Measurements from ENCODE around the gene CYP11A1.

Gene CYP11A1

GRCh38 chr15:74320352-74321247, 46.8 kb downstream of the CYP11A1 start:
- DNase-seq = peak; percentile 61

DNA sequence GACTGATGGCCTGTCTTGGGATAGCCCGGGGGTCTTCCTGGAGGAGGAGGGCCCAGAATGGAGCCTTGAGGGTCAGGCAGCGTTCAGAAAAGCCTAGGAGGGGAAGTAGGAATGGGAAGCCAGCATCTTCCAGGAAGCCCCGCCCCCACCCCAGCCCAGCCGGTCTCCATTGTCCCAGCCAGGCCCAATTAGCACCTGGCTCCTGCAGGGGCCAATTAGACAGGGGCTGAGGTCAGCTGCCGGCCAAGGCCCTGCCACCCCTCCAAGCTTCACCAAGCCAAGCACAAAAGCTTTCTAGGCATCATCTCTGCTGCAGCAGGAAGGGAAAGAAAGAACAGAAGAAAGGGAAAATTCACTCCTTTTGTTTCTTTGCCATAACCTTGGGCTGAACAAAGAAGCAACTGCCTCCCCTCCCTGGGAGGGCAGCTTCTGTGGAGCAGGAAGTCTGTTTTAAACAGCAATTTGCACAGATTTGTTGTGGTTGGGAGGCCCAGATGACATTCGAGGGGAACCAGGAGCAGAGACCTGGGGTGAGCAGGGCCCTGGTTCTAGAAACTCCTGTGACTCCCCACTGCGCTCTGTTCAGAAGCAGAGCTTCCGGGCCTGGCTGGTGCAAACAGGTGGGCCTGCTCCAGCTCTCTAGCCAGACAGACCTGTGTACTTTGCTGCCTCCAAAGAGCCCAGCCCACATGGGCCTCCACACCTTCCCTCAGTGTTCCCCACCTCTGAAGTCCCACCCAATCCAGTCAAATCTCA, 47.7 kb downstream of the CYP11A1 start:
- no peak for DNase-seq

- DNase-seq = no peak
Observed at GRCh38 chr15:74319138-74319460, 48.3 kb downstream of the CYP11A1 start.

- peak; percentile 73 for DNase-seq
Observed at GRCh38 chr15:74318376-74319137, 48.9 kb downstream of the CYP11A1 start.

GRCh38 chr15:74317820-74318375, 49.5 kb downstream of the CYP11A1 start:
- DNase-seq = peak; percentile 99

- no peak for DNase-seq
Observed at GRCh38 chr15:74316141-74316540, 51.3 kb downstream of the CYP11A1 start.

DNA sequence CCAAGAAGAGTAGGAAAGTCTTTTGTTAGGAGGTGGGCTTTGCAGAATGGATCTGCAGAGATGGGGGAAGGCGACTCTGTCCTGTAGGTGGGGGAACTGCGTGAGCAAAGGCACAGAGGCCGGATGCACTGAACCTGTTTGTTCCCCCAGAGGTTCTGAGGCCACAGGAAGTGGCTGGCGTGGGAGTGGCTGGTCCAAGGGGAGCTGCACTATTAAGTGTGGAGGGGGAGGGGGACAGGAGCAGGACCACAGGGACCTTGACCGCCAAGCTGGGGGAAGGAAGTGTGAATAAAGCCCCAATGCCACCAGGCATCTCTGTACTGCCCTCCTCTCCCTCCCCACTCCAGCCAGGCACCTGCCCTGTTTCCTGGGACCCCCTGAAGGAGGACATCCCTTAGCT, 51.8 kb downstream of the CYP11A1 start:
- DNase-seq = no peak

DNA sequence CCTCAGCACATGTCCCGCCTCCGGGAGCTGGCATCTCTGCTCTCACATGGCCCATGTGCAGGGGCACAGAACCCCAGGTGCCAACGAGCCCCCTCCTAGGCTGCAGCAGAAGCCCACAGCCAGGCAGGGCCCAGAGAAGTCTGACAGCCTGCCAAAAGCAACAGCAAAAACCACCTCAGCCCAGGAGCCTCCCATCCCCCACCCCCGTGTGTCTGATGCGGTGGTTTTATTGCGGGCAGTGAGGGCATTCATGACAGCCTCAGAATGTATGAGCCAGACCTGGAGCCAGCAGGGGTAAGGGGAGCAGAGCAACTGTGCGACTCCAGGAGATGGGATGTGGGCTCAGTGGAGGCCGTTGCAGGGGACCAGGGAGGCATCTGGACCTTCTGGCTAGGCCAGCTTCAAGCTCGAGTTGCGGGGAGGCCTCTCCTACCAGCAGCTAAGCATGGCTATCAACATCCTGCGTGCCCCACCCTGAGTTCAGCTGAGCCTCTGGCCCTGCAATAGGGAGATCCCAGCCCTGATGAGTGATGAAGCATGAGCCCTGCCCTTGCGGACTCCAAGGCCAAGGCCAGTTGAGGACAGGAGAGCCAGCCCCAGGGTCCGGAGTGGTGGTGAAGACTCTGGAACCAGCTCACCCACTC, 52.5 kb downstream of the CYP11A1 start:
- DNase-seq = no peak

GRCh38 chr15:74313889-74314288, 53.6 kb downstream of the CYP11A1 start:
- no peak for DNase-seq

GRCh38 chr15:74312445-74313007, 54.9 kb downstream of the CYP11A1 start:
- no peak for DNase-seq

- peak; percentile 42 for DNase-seq
Observed at GRCh38 chr15:74311734-74312444, 55.6 kb downstream of the CYP11A1 start.

GRCh38 chr15:74307827-74308811, 59.3 kb downstream of the CYP11A1 start:
- DNase-seq = peak; percentile 69

GRCh38 chr15:74306781-74307217, 60.6 kb downstream of the CYP11A1 start:
- no peak for DNase-seq

- no peak for DNase-seq
Observed at GRCh38 chr15:74305687-74306086, 61.8 kb downstream of the CYP11A1 start.

GRCh38 chr15:74304431-74304830, 63.0 kb downstream of the CYP11A1 start:
- no peak for DNase-seq

GRCh38 chr15:74303741-74304309, 63.6 kb downstream of the CYP11A1 start:
- DNase-seq = no peak

DNA sequence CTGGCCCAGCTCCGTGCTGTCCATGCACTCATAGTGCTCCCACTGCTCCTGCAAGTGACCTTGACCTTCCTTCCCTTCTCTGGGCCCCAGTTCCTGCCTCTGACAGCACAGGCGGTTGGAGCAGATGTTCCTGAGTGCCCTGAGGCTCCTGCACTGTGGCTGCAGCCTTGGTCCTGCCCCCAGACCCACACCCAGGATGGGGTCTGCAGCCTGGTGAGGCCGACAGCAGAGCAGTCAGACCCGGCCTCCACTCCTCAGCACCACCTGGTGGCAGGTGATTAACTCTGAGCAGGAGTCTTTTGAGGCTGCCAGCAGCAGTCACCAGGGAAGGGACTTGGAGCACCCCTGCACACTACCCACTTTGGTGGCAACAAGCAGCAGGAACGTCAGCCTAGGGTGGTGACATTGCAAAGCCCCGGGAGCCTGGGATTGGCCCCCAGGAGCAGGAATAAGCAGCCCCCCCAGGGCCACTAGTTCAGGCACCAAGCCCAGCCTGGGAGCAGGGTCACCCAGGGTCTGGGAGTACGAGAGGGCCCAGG, 64.6 kb downstream of the CYP11A1 start:
- DNase-seq = no peak

- no peak for DNase-seq
Observed at GRCh38 chr15:74301583-74302361, 65.7 kb downstream of the CYP11A1 start.
